ENCODE measurements around the gene POLN. TPM values are rescaled to one million over a fixed set of nuclear protein-coding genes. Genes with fewer than 3 reads are reported as not detected.

Gene POLN
- total RNA-seq, 2 donors from 2014 or later = 2.8 to 2.9 TPM

DNA sequence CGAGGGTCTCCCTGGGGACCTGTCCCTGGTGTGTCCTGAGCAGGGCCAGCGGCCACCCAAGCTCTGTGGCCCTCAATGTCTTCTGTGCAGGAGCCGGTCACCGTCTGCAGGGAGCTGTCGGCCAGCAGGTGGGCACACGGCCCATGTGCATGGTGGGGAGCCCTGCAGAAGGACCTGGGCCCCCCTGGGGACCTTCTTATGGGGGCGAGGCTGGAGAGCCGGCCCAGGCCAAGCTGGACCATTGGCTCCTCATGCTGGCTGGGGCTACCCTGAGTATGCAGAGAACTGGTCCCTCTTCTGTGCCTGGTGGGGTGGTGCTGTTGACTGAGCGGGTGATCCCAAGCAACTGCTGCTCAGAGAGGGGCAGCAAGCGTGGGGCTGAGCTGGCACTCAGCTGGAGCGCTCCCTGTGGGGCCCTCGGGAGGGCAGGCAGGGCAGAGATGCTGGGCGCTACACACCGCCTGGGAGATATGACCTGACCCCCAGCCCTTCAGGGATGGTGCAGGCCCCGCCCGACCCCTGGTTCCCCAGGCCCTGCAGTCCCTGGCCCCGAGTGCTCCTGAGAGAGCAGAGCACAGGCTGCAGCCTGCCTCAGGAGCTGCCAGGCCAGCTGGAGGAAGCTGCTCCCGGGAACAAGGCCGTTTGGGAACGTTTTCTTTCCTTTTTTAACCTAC, 168.0 kb downstream of the POLN start:
- no peak overlapping the region for H3K9ac ChIP-seq (ENCODE audit: extremely low read depth, low read length, poor library complexity, severe bottlenecking)
- Mint-ChIP-seq H3K9me3 (no peaks in the 10 kb centered on the region), H3K27me3 (ENCODE audit: insufficient read depth) (no peaks in the 10 kb centered on the region), H3K36me3 (ENCODE audit: low read depth) (no peaks in the 10 kb centered on the region), H3K27ac (no peak overlapping the region), H3K4me1 (no peaks in the 10 kb centered on the region), H3K4me3 (no peak overlapping the region)
- H3K4me3 ChIP-seq (ENCODE audit: low read length) = no peak overlapping the region
- no peak overlapping the region for H3K27ac ChIP-seq (ENCODE audit: low read depth, low read length)
- H3K27me3 ChIP-seq (ENCODE audit: control insufficient read depth, insufficient read depth, low read length, poor library complexity, severe bottlenecking) = no peaks in the 10 kb centered on the region
- H3K36me3 ChIP-seq (ENCODE audit: control insufficient read depth, insufficient read depth, low read length) = no peaks in the 10 kb centered on the region
- TF ChIP-seq, protein P1, sequence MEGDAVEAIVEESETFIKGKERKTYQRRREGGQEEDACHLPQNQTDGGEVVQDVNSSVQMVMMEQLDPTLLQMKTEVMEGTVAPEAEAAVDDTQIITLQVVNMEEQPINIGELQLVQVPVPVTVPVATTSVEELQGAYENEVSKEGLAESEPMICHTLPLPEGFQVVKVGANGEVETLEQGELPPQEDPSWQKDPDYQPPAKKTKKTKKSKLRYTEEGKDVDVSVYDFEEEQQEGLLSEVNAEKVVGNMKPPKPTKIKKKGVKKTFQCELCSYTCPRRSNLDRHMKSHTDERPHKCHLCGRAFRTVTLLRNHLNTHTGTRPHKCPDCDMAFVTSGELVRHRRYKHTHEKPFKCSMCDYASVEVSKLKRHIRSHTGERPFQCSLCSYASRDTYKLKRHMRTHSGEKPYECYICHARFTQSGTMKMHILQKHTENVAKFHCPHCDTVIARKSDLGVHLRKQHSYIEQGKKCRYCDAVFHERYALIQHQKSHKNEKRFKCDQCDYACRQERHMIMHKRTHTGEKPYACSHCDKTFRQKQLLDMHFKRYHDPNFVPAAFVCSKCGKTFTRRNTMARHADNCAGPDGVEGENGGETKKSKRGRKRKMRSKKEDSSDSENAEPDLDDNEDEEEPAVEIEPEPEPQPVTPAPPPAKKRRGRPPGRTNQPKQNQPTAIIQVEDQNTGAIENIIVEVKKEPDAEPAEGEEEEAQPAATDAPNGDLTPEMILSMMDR (conservative IDR thresholded peaks at IDR 0.05) = no peak
- H3K4me1 ChIP-seq (ENCODE audit: control insufficient read depth, insufficient read depth, low read length) = peaks cover 3% of the 10 kb centered on the region
- DNase-seq = peak; percentile 40
- WGBS, 2 experiments (ENCODE audit: insufficient coverage in 1 of 2, insufficient read length in 1 of 2) = 90 to 92% methylated on average over 10 to 20 of the region's 20 CpGs
- no peaks in the 10 kb centered on the region for H3K9me3 ChIP-seq (ENCODE audit: control insufficient read depth, low read length)

DNA sequence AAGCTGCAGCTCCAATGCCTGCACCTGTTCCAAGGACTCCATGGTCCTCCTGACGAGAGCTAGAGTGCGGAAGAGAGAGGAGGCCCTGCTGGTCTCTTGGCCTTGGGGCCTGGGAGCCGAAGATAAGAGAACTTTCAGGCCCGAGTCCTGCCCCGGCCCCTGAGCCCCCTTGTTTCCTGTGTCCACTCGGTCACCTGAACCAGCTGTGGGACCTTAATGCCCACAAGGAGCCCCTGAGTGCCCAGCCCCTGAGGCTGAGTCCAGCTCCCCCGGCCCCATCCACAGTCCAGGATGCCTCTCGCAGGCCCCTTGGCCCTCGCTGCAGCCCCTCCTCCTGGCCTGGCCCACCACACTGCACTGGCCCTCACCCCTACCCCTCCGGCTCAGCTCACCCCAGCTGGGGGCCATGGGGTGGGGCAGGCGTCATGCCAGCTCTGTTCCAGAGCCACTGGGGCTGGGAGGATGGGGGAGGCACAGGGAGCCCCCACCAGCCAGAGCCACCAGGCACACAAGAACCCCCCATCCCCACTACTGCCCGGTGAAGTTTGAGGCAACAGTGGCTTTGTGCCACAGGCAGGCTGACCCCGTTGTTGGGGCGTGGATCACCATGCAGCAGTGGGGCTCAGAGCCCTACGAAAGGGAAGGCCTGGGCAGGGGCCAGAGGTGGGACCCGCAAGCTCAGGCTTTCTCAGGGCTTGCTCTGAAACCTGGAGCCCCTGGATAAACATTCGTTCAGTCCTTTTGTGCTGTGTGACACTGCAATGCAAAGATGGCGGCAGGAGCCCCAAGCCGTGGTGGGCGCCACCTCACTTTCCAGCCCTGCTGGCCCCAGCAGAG, 168.7 kb downstream of the POLN start:
- no peak overlapping the region for H3K4me3 Mint-ChIP-seq
- WGBS, 2 experiments (ENCODE audit: insufficient coverage in 1 of 2, insufficient read length in 1 of 2) = 92 to 93% methylated on average over 11 to 20 of the region's 20 CpGs
- H3K36me3 Mint-ChIP-seq (ENCODE audit: low read depth) = no peaks in the 10 kb centered on the region
- H3K27me3 Mint-ChIP-seq (ENCODE audit: insufficient read depth) = no peaks in the 10 kb centered on the region
- H3K4me1 Mint-ChIP-seq = no peaks in the 10 kb centered on the region
- Histone ChIP-seq H3K4me3 (ENCODE audit: low read length) (no peak overlapping the region), H3K27me3 (ENCODE audit: control insufficient read depth, insufficient read depth, low read length, poor library complexity, severe bottlenecking) (no peaks in the 10 kb centered on the region), H3K27ac (ENCODE audit: low read depth, low read length) (no peak overlapping the region), H3K36me3 (ENCODE audit: control insufficient read depth, insufficient read depth, low read length) (no peaks in the 10 kb centered on the region), H3K9ac (ENCODE audit: extremely low read depth, low read length, poor library complexity, severe bottlenecking) (no peak overlapping the region), H3K4me1 (ENCODE audit: control insufficient read depth, insufficient read depth, low read length) (peaks cover 3% of the 10 kb centered on the region), H3K9me3 (ENCODE audit: control insufficient read depth, low read length) (no peaks in the 10 kb centered on the region)
- TF ChIP-seq, protein P1 (conservative IDR thresholded peaks at IDR 0.05) = no peak
- no peaks in the 10 kb centered on the region for H3K9me3 Mint-ChIP-seq
- DNase-seq = peak; percentile 30
- no peak overlapping the region for H3K27ac Mint-ChIP-seq

DNA sequence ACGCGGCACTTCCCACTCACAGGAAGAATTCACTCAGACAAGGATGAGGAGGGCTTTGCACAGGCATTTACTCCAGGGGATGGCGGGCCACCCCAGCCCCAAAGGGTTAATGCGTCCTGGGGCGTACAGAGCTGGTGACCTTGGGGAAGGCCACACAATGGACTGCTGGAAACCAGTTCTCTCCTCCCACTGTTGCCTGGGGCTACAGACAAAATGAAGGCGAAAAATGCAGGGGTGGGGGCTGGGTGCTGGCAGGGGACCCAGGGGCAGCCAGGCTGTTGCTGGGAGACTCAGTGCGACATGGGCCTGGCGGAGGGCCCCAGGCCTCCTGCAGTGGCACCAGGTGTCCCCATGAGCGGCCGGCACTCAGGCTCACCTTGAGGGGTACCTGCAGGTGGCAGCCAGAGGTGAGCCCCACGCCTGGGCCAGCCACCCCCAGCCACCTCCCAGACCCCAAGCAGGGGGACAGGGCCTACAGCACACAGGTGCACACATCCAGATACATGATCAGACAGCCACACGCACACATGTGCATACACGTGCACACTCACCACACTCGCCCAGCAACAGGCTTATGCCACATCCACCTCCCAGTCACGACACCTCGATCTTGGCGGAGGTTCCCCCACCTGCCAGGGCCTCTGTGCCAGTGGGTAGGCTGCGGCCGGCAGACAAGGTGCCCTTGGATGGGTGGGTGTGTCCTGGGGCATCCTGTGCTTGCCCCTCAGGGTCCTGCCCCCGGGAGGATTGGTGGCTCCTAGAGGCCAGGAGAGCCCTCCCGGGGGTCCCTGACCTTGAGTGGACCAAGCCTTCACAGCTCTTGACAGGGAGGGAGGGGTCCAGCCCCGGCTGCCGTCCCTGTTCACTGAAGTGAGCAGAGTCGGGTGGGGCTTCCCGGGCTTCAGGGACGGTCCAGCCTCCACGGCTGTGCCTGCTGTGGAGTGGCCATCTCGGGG, 169.7 kb downstream of the POLN start:
- Mint-ChIP-seq H3K27ac (no peak overlapping the region), H3K27me3 (ENCODE audit: insufficient read depth) (no peaks in the 10 kb centered on the region), H3K9me3 (no peaks in the 10 kb centered on the region), H3K4me3 (no peak overlapping the region), H3K4me1 (no peaks in the 10 kb centered on the region), H3K36me3 (ENCODE audit: low read depth) (no peaks in the 10 kb centered on the region)
- WGBS, 2 experiments (ENCODE audit: insufficient coverage in 1 of 2, insufficient read length in 1 of 2) = 83 to 84% methylated on average over 9 to 28 of the region's 28 CpGs
- peak; percentile 46 for DNase-seq
- Histone ChIP-seq H3K36me3 (ENCODE audit: control insufficient read depth, insufficient read depth, low read length) (no peaks in the 10 kb centered on the region), H3K27me3 (ENCODE audit: control insufficient read depth, insufficient read depth, low read length, poor library complexity, severe bottlenecking) (no peaks in the 10 kb centered on the region), H3K4me1 (ENCODE audit: control insufficient read depth, insufficient read depth, low read length) (peaks cover 3% of the 10 kb centered on the region), H3K9ac (ENCODE audit: extremely low read depth, low read length, poor library complexity, severe bottlenecking) (no peak overlapping the region), H3K9me3 (ENCODE audit: control insufficient read depth, low read length) (no peaks in the 10 kb centered on the region), H3K4me3 (ENCODE audit: low read length) (no peak overlapping the region), H3K27ac (ENCODE audit: low read depth, low read length) (peak overlapping the region; percentile 90)
- TF ChIP-seq, protein P1 (conservative IDR thresholded peaks at IDR 0.05) = no peak

All from endodermal cell (in vitro differentiated cells).